Naive B cell (primary cell): ENCODE data around the gene MRPS14. TPM values are rescaled to one million over a fixed set of nuclear protein-coding genes. Genes with fewer than 3 reads are reported as not detected.

Source experiments
- ATAC-seq, 2 donors: fragments of 150-1000 bp; cut with Tn5 transposase; 2 replicates each; pipeline ENCODE4 v1.10.0; 2021; ENCODE audit warnings: low read depth in 2 of 2, mild to moderate bottlenecking in 2 of 2, moderate library complexity in 2 of 2
- DNase-seq: peaks from one replicate; pipeline ENCODE4 v3.0.0; 2022
- H3K27ac Mint-ChIP-seq, 6 donors: one replicate each; pipeline ENCODE4 v1.8.0; 2020 to 2022; ENCODE audit warnings: mild to moderate bottlenecking in 6 of 6, mixed read lengths in 6 of 6, moderate library complexity in 5 of 6, inconsistent platforms in 2 of 6
- H3K27me3 Mint-ChIP-seq, 3 donors: one replicate each; pipeline ENCODE4 v1.8.0; 2021 to 2022; ENCODE audit warnings: mixed read lengths in 3 of 3, mild to moderate bottlenecking in 1 of 3
- H3K36me3 Mint-ChIP-seq, 2 donors: one replicate each; pipeline ENCODE4 v1.8.0; 2020 to 2022; ENCODE audit warnings: mixed read lengths in 2 of 2, inconsistent platforms in 1 of 2, mild to moderate bottlenecking in 1 of 2
- H3K4me1 Mint-ChIP-seq, 3 donors: one replicate each; pipeline ENCODE4 v1.8.0; 2020 to 2022; ENCODE audit warnings: mixed read lengths in 3 of 3, inconsistent platforms in 1 of 3, mild to moderate bottlenecking in 1 of 3, moderate library complexity in 1 of 3
- H3K4me3 Mint-ChIP-seq, 8 donors: one replicate each; pipeline ENCODE4 v1.8.0; 2020 to 2022; ENCODE audit warnings: mild to moderate bottlenecking in 8 of 8, mixed read lengths in 8 of 8, moderate library complexity in 8 of 8, inconsistent platforms in 2 of 8
- H3K9me3 Mint-ChIP-seq, 7 donors: one replicate each; pipeline ENCODE4 v1.8.0; 2020 to 2022; ENCODE audit warnings: mixed read lengths in 7 of 7, mild to moderate bottlenecking in 5 of 7, inconsistent platforms in 2 of 7, moderate library complexity in 1 of 7
- polyA plus RNA-seq, 6 donors: library from polyadenylated mRNA; unstranded; fragments of 300-500 nt; fragmentation: Illumina TruSeq; gene quantifications; one replicate each; pipeline ENCODE4 v1.2.3, GENCODE V29; 2021; ENCODE audit warnings: low read depth in 6 of 6

The MRPS14 gene
- polyA plus RNA-seq, 6 donors from 2014 or later: 27.9 to 52.5 (median 43.0) TPM

GRCh38 chr1:174990382-174990999 is 32.7 kb downstream of the MRPS14 start:
- peak; percentile 20 for DNase-seq

GRCh38 chr1:174989536-174990220 is 33.5 kb downstream of the MRPS14 start:
- Mint-ChIP-seq H3K27me3 (no peaks in the 10 kb centered on the region), H3K27ac (peak overlapping the region in 5 of 6 donors; percentile 70 to 98 (median 89)), H3K4me3 (peak overlapping the region; percentile 50 to 89 (median 80)), H3K9me3 (peaks cover 0 to under 1% (median 0%) of the 10 kb centered on the region in 7 donors), H3K36me3 (peaks cover 0 to 7% of the 10 kb centered on the region in 2 donors), H3K4me1 (peaks cover 10 to 17% (median 13%) of the 10 kb centered on the region in 3 donors)
- ATAC-seq (no peak), DNase-seq (no peak)

More at GRCh38 chr1:174990382-174990999, 32.7 kb downstream of the MRPS14 start:
- Mint-ChIP-seq H3K4me3 (peak overlapping the region; percentile 70 to 90 (median 85)), H3K9me3 (no peaks in the 10 kb centered on the region), H3K4me1 (peaks cover 10 to 17% (median 13%) of the 10 kb centered on the region in 3 donors), H3K27me3 (no peaks in the 10 kb centered on the region), H3K36me3 (peaks cover 0 to 7% of the 10 kb centered on the region in 2 donors), H3K27ac (peak overlapping the region; percentile 83 to 97 (median 93))
- ATAC-seq: peak; percentile 91 to 95

DNA sequence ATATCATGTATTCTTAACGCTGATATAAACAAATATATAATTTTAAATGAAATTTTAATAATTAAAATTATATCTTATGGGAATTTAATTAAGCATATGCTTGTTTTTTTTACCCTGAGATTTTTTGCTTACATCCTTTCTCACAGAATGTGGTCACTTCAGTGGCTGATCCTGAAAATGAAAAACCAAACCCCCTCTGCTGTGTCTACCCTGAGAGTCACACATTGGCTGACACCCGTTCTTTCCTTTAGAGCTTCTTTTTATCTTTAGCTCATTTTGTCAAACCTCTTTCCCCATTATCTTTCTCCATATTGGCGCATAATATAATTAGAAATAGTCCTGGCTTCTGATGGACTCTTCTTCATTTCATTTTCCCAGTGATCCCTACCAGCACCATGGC is 34.2 kb downstream of the MRPS14 start:
- peaks cover 10 to 17% (median 13%) of the 10 kb centered on the region in 3 donors for H3K4me1 Mint-ChIP-seq
- no peak for DNase-seq
- H3K27me3 Mint-ChIP-seq: no peaks in the 10 kb centered on the region
- peak overlapping the region in 4 of 6 donors; percentile 1 to 94 (median 62) for H3K27ac Mint-ChIP-seq
- ATAC-seq: no peak
- H3K9me3 Mint-ChIP-seq: peaks cover 0 to 2% (median 0%) of the 10 kb centered on the region in 7 donors
- H3K4me3 Mint-ChIP-seq: peak overlapping the region in 1 of 8 donors; percentile 18
- peaks cover 0 to 7% of the 10 kb centered on the region in 2 donors for H3K36me3 Mint-ChIP-seq

DNA sequence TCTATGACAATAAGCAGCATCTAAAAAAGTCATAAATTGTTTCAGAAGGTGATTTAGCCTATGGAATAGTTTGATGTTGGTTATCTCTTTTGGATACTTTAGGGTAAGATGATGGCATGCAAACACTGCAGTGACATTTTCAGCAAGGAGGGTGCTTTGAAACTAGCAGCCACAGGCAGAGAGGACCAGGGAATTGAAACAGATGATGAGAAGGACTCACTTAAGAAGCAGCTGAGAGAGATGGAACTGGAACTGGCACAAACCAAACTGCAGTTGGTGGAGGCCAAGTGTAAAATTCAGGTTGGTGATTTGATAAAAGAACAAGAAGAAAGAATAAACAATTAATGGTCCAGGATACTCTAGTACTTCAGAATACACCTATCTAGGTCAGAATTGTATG is 34.7 kb downstream of the MRPS14 start:
- H3K36me3 Mint-ChIP-seq: peaks cover 0 to 7% of the 10 kb centered on the region in 2 donors
- H3K9me3 Mint-ChIP-seq: peaks cover 0 to 2% (median 0%) of the 10 kb centered on the region in 7 donors
- H3K27ac Mint-ChIP-seq: peak overlapping the region in 2 of 6 donors; percentile 15 to 65
- peaks cover 10 to 17% (median 13%) of the 10 kb centered on the region in 3 donors for H3K4me1 Mint-ChIP-seq
- H3K27me3 Mint-ChIP-seq: no peaks in the 10 kb centered on the region
- no peak for DNase-seq
- no peak overlapping the region for H3K4me3 Mint-ChIP-seq
- ATAC-seq: no peak

- Mint-ChIP-seq H3K36me3 (peaks cover 7 to 32% of the 10 kb centered on the region in 2 donors), H3K4me1 (peaks cover 4 to 11% (median 11%) of the 10 kb centered on the region in 3 donors), H3K4me3 (no peak overlapping the region), H3K9me3 (peaks cover 0 to 2% (median 0%) of the 10 kb centered on the region in 7 donors), H3K27ac (peak overlapping the region in 2 of 6 donors; percentile 42 to 47), H3K27me3 (no peaks in the 10 kb centered on the region)
- ATAC-seq (no peak), DNase-seq (no peak)
Measured at GRCh38 chr1:174984952-174985351, 38.3 kb downstream of the MRPS14 start.

- peaks cover 0 to 2% (median 0%) of the 10 kb centered on the region in 7 donors for H3K9me3 Mint-ChIP-seq
- ATAC-seq (no peak), DNase-seq (peak; percentile 43)
- H3K36me3 Mint-ChIP-seq: peaks cover 8 to 32% of the 10 kb centered on the region in 2 donors
- no peak overlapping the region for H3K4me3 Mint-ChIP-seq
- H3K4me1 Mint-ChIP-seq: peaks cover 0 to 7% (median 2%) of the 10 kb centered on the region in 3 donors
- H3K27ac Mint-ChIP-seq: no peak overlapping the region
- no peaks in the 10 kb centered on the region for H3K27me3 Mint-ChIP-seq
Measured at GRCh38 chr1:174982971-174983689, 40.1 kb downstream of the MRPS14 start.

DNA sequence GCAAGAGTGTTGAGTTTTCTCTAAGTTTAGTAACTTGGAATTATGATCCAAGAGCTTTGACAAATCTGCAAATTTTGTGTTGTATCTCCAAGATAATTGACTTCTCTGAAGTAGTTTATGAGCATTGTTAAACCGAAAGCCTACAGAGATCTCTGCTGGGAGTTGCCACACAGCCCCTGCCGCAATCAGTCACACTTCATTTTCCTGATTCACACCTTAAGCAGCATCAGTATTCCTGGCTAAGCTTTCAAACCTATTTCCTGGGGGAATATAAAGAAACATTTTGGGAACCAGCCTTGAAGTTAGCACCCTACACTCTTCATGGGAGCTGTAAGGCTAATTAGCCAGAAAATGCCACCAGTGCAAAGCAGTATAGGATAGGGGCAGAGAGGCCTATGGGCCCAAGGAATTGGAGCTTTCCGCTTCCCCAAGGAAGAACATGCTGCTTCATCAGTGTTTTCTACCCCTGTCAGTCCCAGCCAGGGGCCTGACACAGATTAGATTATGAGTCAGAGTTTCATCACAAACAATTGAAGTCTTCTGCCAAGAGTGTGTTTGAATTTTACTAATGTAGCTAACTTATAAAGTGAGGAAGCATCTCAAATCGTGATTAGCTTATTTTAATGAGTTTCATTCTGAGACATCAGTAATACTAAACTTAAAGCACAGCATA is 46.7 kb downstream of the MRPS14 start:
- no peak for DNase-seq
- H3K4me3 Mint-ChIP-seq: no peak overlapping the region
- no peaks in the 10 kb centered on the region for H3K9me3 Mint-ChIP-seq
- no peak for ATAC-seq
- peaks cover under 1 to 7% (median 7%) of the 10 kb centered on the region in 3 donors for H3K4me1 Mint-ChIP-seq
- H3K27me3 Mint-ChIP-seq: no peaks in the 10 kb centered on the region
- peaks cover 23 to 38% of the 10 kb centered on the region in 2 donors for H3K36me3 Mint-ChIP-seq
- H3K27ac Mint-ChIP-seq: peak overlapping the region in 2 of 6 donors; percentile 5 to 13

DNA sequence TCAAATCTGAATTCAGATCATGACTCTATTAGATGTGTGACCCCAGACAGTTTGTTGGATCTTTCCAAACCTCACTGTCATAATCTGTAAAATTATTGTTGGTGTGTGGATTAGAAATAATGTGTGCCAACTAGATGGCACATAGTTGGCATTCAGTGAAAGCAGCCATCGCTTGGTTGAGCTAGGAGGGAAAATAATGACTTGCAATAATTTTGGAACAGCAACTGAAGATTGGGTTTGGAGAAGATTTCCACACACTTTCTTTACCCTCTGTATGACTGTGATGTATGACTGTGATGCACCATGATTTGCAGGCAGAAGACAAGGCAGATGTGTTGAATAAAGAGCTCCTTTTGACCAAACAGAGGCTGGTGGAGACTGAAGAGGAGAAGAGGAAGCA is 47.5 kb downstream of the MRPS14 start:
- Mint-ChIP-seq H3K9me3 (no peaks in the 10 kb centered on the region), H3K4me3 (no peak overlapping the region), H3K27me3 (no peaks in the 10 kb centered on the region), H3K27ac (peak overlapping the region in 1 of 6 donors; percentile 8), H3K4me1 (peaks cover 5 to 10% (median 7%) of the 10 kb centered on the region in 3 donors), H3K36me3 (peaks cover 23 to 38% of the 10 kb centered on the region in 2 donors)
- no peak for ATAC-seq
- no peak for DNase-seq

- peak overlapping the region in 1 of 6 donors; percentile 68 for H3K27ac Mint-ChIP-seq
- ATAC-seq (no peak), DNase-seq (no peak)
- no peaks in the 10 kb centered on the region for H3K9me3 Mint-ChIP-seq
- peaks cover 17 to 30% of the 10 kb centered on the region in 2 donors for H3K36me3 Mint-ChIP-seq
- no peaks in the 10 kb centered on the region for H3K27me3 Mint-ChIP-seq
- H3K4me1 Mint-ChIP-seq: peaks cover 3 to 11% (median 5%) of the 10 kb centered on the region in 3 donors
- no peak overlapping the region for H3K4me3 Mint-ChIP-seq
Measured at GRCh38 chr1:174974711-174975119, 48.5 kb downstream of the MRPS14 start.

DNA sequence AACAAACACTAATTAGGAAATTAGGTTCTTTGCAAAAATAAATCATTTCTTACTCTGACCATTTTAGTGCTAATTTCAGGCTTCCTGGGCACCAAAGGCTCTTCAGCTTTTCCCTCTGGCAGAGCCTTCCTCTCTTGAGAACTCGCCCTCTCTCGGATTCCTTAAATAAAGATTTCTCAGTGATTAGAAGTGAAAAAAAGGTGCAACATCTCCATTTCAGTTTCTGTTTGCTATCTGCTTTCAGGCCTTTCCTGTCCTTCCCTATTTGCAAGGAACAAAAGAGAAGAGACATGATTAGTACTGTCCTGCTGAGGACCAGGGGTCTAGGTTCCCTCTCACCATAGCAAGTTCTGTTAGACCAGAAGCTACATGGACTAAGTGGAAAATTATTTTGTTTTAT is 51.3 kb downstream of the MRPS14 start:
- peaks cover 17 to 38% (median 19%) of the 10 kb centered on the region in 3 donors for H3K4me1 Mint-ChIP-seq
- no peaks in the 10 kb centered on the region for H3K9me3 Mint-ChIP-seq
- ATAC-seq (no peak), DNase-seq (no peak)
- H3K36me3 Mint-ChIP-seq: peaks cover 17 to 30% of the 10 kb centered on the region in 2 donors
- H3K27me3 Mint-ChIP-seq: no peaks in the 10 kb centered on the region
- H3K4me3 Mint-ChIP-seq: no peak overlapping the region
- H3K27ac Mint-ChIP-seq: peak overlapping the region in 4 of 6 donors; percentile 18 to 87 (median 46)

DNA sequence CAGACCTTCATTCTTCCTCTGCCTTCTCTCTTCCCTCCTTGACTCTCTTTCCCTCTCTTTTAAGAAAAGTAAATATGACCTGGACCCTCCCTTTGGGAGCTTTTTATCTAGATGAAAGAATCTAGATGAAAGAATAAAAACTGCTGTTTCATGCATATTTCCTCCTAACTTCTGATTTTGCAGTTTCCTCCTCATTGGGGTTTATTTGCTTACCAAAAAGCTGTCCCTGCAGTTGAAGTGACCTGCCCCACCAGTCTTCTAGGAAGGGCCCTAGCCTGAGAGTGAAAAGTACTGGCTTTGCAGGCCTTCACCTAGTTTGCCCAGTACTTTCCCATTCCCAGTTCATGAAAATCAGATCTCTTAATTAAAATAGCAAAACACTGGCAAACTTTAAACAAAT is 51.8 kb downstream of the MRPS14 start:
- peaks cover 17 to 30% of the 10 kb centered on the region in 2 donors for H3K36me3 Mint-ChIP-seq
- DNase-seq: no peak
- peak overlapping the region in 4 of 6 donors; percentile 30 to 87 (median 44) for H3K27ac Mint-ChIP-seq
- peaks cover 19 to 40% (median 21%) of the 10 kb centered on the region in 3 donors for H3K4me1 Mint-ChIP-seq
- no peaks in the 10 kb centered on the region for H3K9me3 Mint-ChIP-seq
- ATAC-seq: no peak
- no peaks in the 10 kb centered on the region for H3K27me3 Mint-ChIP-seq
- no peak overlapping the region for H3K4me3 Mint-ChIP-seq

- Mint-ChIP-seq H3K36me3 (peaks cover 9 to 17% of the 10 kb centered on the region in 2 donors), H3K4me3 (no peak overlapping the region), H3K4me1 (peaks cover 29 to 53% (median 33%) of the 10 kb centered on the region in 3 donors), H3K27me3 (no peaks in the 10 kb centered on the region), H3K27ac (peak overlapping the region in 3 of 6 donors; percentile 12 to 77 (median 66)), H3K9me3 (no peaks in the 10 kb centered on the region)
- no peak for ATAC-seq
- DNase-seq: no peak
Measured at GRCh38 chr1:174969977-174970376, 53.2 kb downstream of the MRPS14 start.
